H9 (cell line): ENCODE results near the gene GRIK3. TPM values are rescaled to one million over a fixed set of nuclear protein-coding genes. Genes with fewer than 3 reads are reported as not detected.

Experiments used
- DNase-seq: peaks from one replicate; pipeline ENCODE4 v3.0.0-alpha.2; 2017
- H2AFZ ChIP-seq: one replicate; pipeline ENCODE4 v1.6.1; 2013; ENCODE audit warnings: mild to moderate bottlenecking, low read length, control low read depth, moderate library complexity
- H2AK5ac ChIP-seq: 2 replicates; pipeline ENCODE4 v1.6.1; 2013; ENCODE audit warnings: low read length, control low read depth, mixed read lengths; ENCODE audit not compliant: insufficient read length
- H2BK120ac ChIP-seq: one replicate; pipeline ENCODE4 v1.6.1; 2013; ENCODE audit warnings: low read depth, mild to moderate bottlenecking, low read length, control low read depth, inconsistent platforms; ENCODE audit not compliant: poor library complexity, severe bottlenecking
- H2BK12ac ChIP-seq: 2 replicates; pipeline ENCODE4 v1.6.1; 2013; ENCODE audit warnings: low read length, control low read depth, mixed read lengths, low read depth; ENCODE audit not compliant: insufficient read length
- H2BK15ac ChIP-seq: 2 replicates; pipeline ENCODE4 v1.6.1; 2013; ENCODE audit warnings: low read depth, low read length, control low read depth
- H2BK20ac ChIP-seq: one replicate; pipeline ENCODE4 v1.6.1; 2013; ENCODE audit warnings: low read depth, mild to moderate bottlenecking, low read length, control low read depth, inconsistent platforms; ENCODE audit not compliant: poor library complexity, severe bottlenecking
- H2BK5ac ChIP-seq: 2 replicates; pipeline ENCODE4 v1.6.1; 2013; ENCODE audit warnings: low read length, control low read depth, mixed read lengths; ENCODE audit not compliant: insufficient read length
- H3K14ac ChIP-seq: 2 replicates; pipeline ENCODE4 v1.6.1; 2013; ENCODE audit warnings: low read length, control low read depth; ENCODE audit not compliant: insufficient read depth
- H3K18ac ChIP-seq: 2 replicates; pipeline ENCODE4 v1.6.1; 2013; ENCODE audit warnings: low read depth, mild to moderate bottlenecking, mixed read lengths, low read length, control low read depth; ENCODE audit not compliant: insufficient read length
- H3K23ac ChIP-seq: 2 replicates; pipeline ENCODE4 v1.6.1; 2013; ENCODE audit warnings: low read length, control low read depth, mixed read lengths, low read depth; ENCODE audit not compliant: insufficient read length
- H3K23me2 ChIP-seq: 2 replicates; pipeline ENCODE4 v1.6.1; 2013; ENCODE audit warnings: low read depth, mild to moderate bottlenecking, mixed read lengths, low read length, control low read depth; ENCODE audit not compliant: insufficient read length, poor library complexity, severe bottlenecking
- H3K27ac ChIP-seq: 2 replicates; pipeline ENCODE4 v1.5.1; 2013; ENCODE audit warnings: low read length, control low read depth, mixed read lengths, low read depth; ENCODE audit not compliant: insufficient read length
- H3K27me3 ChIP-seq: 2 replicates; pipeline ENCODE4 v1.6.1; 2013; ENCODE audit warnings: low read length, control low read depth, inconsistent platforms; ENCODE audit not compliant: insufficient read depth
- H3K4ac ChIP-seq: 2 replicates; pipeline ENCODE4 v1.6.1; 2013; ENCODE audit warnings: low read depth, mild to moderate bottlenecking, control low read depth, inconsistent platforms, low read length, moderate library complexity
- H3K4me1 ChIP-seq: 2 replicates; pipeline ENCODE4 v1.6.1; 2013; ENCODE audit warnings: low read length, control low read depth, inconsistent platforms; ENCODE audit not compliant: insufficient read depth
- H3K4me2 ChIP-seq: 2 replicates; pipeline ENCODE4 v1.6.1; 2013; ENCODE audit warnings: low read length, control low read depth, mixed read lengths; ENCODE audit not compliant: insufficient read length, insufficient read depth
- H3K56ac ChIP-seq: 2 replicates; pipeline ENCODE4 v1.6.1; 2013; ENCODE audit warnings: low read depth, mild to moderate bottlenecking, mixed read lengths, low read length, control low read depth; ENCODE audit not compliant: insufficient read length
- H3K79me1 ChIP-seq: 2 replicates; pipeline ENCODE4 v1.6.1; 2013; ENCODE audit warnings: low read depth, mild to moderate bottlenecking, moderate library complexity, low read length, control low read depth, inconsistent platforms; ENCODE audit not compliant: insufficient read depth, poor library complexity, severe bottlenecking
- H3K79me2 ChIP-seq: 2 replicates; pipeline ENCODE4 v1.6.1; 2013; ENCODE audit warnings: low read length, control low read depth, inconsistent platforms; ENCODE audit not compliant: insufficient read depth
- H3K9ac ChIP-seq: 2 replicates; pipeline ENCODE4 v1.6.1; 2013; ENCODE audit warnings: low read length, control low read depth, mixed read lengths; ENCODE audit not compliant: insufficient read length; ENCODE audit errors: extremely low read depth
- H3K9me3 ChIP-seq: one replicate; pipeline ENCODE4 v1.6.1; 2013; ENCODE audit warnings: low read depth, low read length, inconsistent platforms; ENCODE audit not compliant: control insufficient read depth
- H3T11ph ChIP-seq: one replicate; pipeline ENCODE4 v1.6.1; 2013; ENCODE audit warnings: mild to moderate bottlenecking, low read length, control low read depth, inconsistent platforms
- H4K20me1 ChIP-seq: one replicate; pipeline ENCODE4 v1.6.1; 2013; ENCODE audit not compliant: control insufficient read depth, insufficient read length, insufficient read depth
- H4K5ac ChIP-seq: 2 replicates; pipeline ENCODE4 v1.6.1; 2013; ENCODE audit warnings: low read depth, mild to moderate bottlenecking, mixed read lengths, low read length, control low read depth; ENCODE audit not compliant: insufficient read length
- H4K8ac ChIP-seq: replicated peaks from 2 replicates; pipeline ENCODE4 v1.6.1; 2013; ENCODE audit warnings: low read length, control low read depth, mixed read lengths, low read depth; ENCODE audit not compliant: insufficient read length
- H4K91ac ChIP-seq: 2 replicates; pipeline ENCODE4 v1.6.1; 2013; ENCODE audit warnings: low read depth, mild to moderate bottlenecking, moderate library complexity, mixed read lengths, low read length, control low read depth; ENCODE audit not compliant: insufficient read length
- H3K27ac Mint-ChIP-seq, 3 experiments: 2 replicates in 2 of 3; 3 replicates in 1 of 3; pipeline ENCODE4 v1.8.0; 2020 to 2021; ENCODE audit warnings: mixed read lengths in 3 of 3, mild to moderate bottlenecking in 1 of 3, moderate library complexity in 1 of 3
- H3K27me3 Mint-ChIP-seq: 2 replicates; pipeline ENCODE4 v1.8.0; 2021; ENCODE audit warnings: low read depth, mild to moderate bottlenecking, moderate library complexity, mixed read lengths
- H3K36me3 Mint-ChIP-seq, 3 experiments: 2 replicates in 2 of 3; 3 replicates in 1 of 3; pipeline ENCODE4 v1.8.0; 2020 to 2021; ENCODE audit warnings: low read depth in 3 of 3, mixed read lengths in 3 of 3; ENCODE audit not compliant: insufficient read depth in 1 of 3
- H3K4me1 Mint-ChIP-seq, 2 experiments: 2 replicates each; pipeline ENCODE4 v1.8.0; 2020; ENCODE audit warnings: mixed read lengths in 2 of 2
- H3K4me3 Mint-ChIP-seq, 2 experiments: 2 replicates in 1 of 2; 3 replicates in 1 of 2; pipeline ENCODE4 v1.8.0; 2020 to 2021; ENCODE audit warnings: mild to moderate bottlenecking in 2 of 2, mixed read lengths in 2 of 2, moderate library complexity in 1 of 2
- H3K9me3 Mint-ChIP-seq, 2 experiments: 2 replicates in 1 of 2; 3 replicates in 1 of 2; pipeline ENCODE4 v1.8.0; 2020; ENCODE audit warnings: mild to moderate bottlenecking in 2 of 2, mixed read lengths in 2 of 2, moderate library complexity in 1 of 2
- WGBS: extraction: QIAGEN DNeasy Blood & Tissue Kit; methylation state at CpG from one replicate; pipeline ENCODE4 v1.1.7; 2013; ENCODE audit warnings: missing lambda C conversion rate, low lambda C conversion rate, mixed read lengths; ENCODE audit not compliant: insufficient read length; ENCODE audit errors: extremely low coverage; 5-methylcytosine and 5-hydroxymethylcytosine counted together
- total RNA-seq: library from RNA; stranded (reverse); gene quantifications from 2 replicates; pipeline ENCODE4 v1.2.1, GENCODE V29; 2021
- TF ChIP-seq, protein P1 (sequence below): fragments of 200-600 bp; sonication (generic); conservative IDR thresholded peaks from 3 replicates; pipeline ENCODE4 v1.8.0; 2021; ENCODE audit warnings: antibody characterized with exemption, mild to moderate bottlenecking

The GRIK3 gene
- total RNA-seq, 1 experiment from 2014 or later, result 1.7 TPM

DNA sequence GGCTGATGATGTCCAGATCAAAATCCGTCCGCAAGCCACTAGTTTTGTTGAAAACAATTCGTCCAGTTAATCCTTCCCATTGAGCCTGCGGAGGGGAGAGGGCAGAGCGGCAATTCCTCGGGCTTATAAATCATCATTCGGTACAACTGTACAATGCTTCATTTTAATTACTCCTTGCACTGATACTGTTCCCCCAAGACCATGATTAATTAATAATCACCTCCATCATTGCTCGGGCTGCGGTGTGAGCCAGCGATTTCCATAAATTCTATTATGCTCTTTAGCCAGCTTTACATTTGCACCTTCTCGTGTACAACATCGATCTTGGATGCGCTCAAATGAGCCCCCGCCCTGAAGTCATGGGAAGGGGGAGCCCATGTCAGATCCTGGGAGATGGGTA lies 180.7 kb downstream of the GRIK3 start:
- Histone ChIP-seq H4K20me1 (no peaks in the 10 kb centered on the region), H2BK120ac (no peak overlapping the region), H3K4me1 (no peaks in the 10 kb centered on the region), H3T11ph (no peak overlapping the region), H4K8ac (no peak overlapping the region), H2BK15ac (no peak overlapping the region), H4K5ac (no peak overlapping the region), H2AFZ (no peak overlapping the region), H3K23ac (no peak overlapping the region), H3K18ac (no peak overlapping the region), H3K79me1 (no peaks in the 10 kb centered on the region), H3K9me3 (no peaks in the 10 kb centered on the region), H2BK5ac (no peak overlapping the region), H3K23me2 (no peaks in the 10 kb centered on the region), H2BK20ac (no peak overlapping the region), H3K14ac (no peak overlapping the region), H2AK5ac (no peak overlapping the region), H3K9ac (no peak overlapping the region), H3K4ac (no peak overlapping the region), H3K27me3 (no peaks in the 10 kb centered on the region), H3K4me2 (no peak overlapping the region), H2BK12ac (no peak overlapping the region), H4K91ac (no peak overlapping the region), H3K27ac (no peak overlapping the region), H3K56ac (no peak overlapping the region), H3K79me2 (no peaks in the 10 kb centered on the region)
- Mint-ChIP-seq H3K9me3 (no peaks in the 10 kb centered on the region; a peak in 2 of 5 replicates), H3K4me1 (peaks cover 49 to 53% of the 10 kb centered on the region in 2 experiments), H3K27me3 (peaks cover 8% of the 10 kb centered on the region), H3K36me3 (no peaks in the 10 kb centered on the region), H3K27ac (peak overlapping the region in 1 of 3 experiments; percentile 52; a peak in 1 of 7 replicates), H3K4me3 (no peak overlapping the region)
- no peak for DNase-seq
- TF ChIP-seq, protein P1, sequence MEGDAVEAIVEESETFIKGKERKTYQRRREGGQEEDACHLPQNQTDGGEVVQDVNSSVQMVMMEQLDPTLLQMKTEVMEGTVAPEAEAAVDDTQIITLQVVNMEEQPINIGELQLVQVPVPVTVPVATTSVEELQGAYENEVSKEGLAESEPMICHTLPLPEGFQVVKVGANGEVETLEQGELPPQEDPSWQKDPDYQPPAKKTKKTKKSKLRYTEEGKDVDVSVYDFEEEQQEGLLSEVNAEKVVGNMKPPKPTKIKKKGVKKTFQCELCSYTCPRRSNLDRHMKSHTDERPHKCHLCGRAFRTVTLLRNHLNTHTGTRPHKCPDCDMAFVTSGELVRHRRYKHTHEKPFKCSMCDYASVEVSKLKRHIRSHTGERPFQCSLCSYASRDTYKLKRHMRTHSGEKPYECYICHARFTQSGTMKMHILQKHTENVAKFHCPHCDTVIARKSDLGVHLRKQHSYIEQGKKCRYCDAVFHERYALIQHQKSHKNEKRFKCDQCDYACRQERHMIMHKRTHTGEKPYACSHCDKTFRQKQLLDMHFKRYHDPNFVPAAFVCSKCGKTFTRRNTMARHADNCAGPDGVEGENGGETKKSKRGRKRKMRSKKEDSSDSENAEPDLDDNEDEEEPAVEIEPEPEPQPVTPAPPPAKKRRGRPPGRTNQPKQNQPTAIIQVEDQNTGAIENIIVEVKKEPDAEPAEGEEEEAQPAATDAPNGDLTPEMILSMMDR, result no peak
- no CpG with 5 or more reads among the region's 14 CpGs for WGBS
